ENCODE results near the gene CDYL2. TPM values are rescaled to one million over a fixed set of nuclear protein-coding genes. Genes with fewer than 3 reads are reported as not detected.

Gene CDYL2
- total RNA-seq, 2 donors from 2014 or later: 4.8 TPM

GRCh38 chr16:80846680-80847079 is 42.3 kb upstream of the CDYL2 start:
- Histone ChIP-seq H3K36me3 (no peaks in the 10 kb centered on the region), H3K4me1 (no peaks in the 10 kb centered on the region), H3K27me3 (no peaks in the 10 kb centered on the region), H3K27ac (no peak overlapping the region), H3K4me3 (no peak overlapping the region), H3K9ac (ENCODE audit: low read depth in 2 of 2, low read length in 2 of 2) (no peak overlapping the region), H3K9me3 (no peaks in the 10 kb centered on the region)
- DNase-seq: no peak
- TF ChIP-seq, protein P1, sequence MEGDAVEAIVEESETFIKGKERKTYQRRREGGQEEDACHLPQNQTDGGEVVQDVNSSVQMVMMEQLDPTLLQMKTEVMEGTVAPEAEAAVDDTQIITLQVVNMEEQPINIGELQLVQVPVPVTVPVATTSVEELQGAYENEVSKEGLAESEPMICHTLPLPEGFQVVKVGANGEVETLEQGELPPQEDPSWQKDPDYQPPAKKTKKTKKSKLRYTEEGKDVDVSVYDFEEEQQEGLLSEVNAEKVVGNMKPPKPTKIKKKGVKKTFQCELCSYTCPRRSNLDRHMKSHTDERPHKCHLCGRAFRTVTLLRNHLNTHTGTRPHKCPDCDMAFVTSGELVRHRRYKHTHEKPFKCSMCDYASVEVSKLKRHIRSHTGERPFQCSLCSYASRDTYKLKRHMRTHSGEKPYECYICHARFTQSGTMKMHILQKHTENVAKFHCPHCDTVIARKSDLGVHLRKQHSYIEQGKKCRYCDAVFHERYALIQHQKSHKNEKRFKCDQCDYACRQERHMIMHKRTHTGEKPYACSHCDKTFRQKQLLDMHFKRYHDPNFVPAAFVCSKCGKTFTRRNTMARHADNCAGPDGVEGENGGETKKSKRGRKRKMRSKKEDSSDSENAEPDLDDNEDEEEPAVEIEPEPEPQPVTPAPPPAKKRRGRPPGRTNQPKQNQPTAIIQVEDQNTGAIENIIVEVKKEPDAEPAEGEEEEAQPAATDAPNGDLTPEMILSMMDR (IDR thresholded peaks at IDR 0.05): no peak
- intact Hi-C loops (cut with DNase I): no loop called here

DNA sequence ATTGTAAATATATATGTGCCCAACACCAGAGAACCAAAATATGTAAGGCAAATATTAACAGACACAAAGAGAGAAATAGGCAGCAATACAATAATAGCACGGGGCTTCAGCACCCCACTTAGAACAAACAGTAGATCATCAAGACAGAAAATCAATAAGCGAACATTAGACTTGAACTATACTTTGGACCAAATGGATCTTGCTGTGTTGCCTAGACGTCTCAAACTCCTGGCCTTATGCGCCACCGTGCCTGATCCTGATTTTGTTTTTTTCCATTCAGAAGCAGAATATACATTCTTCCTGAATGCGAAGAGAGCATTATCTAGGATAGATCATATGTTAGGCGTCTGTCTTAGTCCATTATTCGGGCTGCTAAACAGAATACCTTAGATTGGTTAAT is 41.9 kb upstream of the CDYL2 start:
- TF ChIP-seq, protein P1 (IDR thresholded peaks at IDR 0.05): no peak
- Histone ChIP-seq H3K27ac (no peak overlapping the region), H3K9ac (ENCODE audit: low read depth in 2 of 2, low read length in 2 of 2) (no peak overlapping the region), H3K27me3 (no peaks in the 10 kb centered on the region), H3K4me3 (no peak overlapping the region), H3K4me1 (no peaks in the 10 kb centered on the region), H3K36me3 (no peaks in the 10 kb centered on the region), H3K9me3 (no peaks in the 10 kb centered on the region)
- DNase-seq: no peak
- intact Hi-C loops (cut with DNase I): no loop called here

GRCh38 chr16:80844395-80844794 is 40.0 kb upstream of the CDYL2 start:
- Histone ChIP-seq H3K4me1 (no peaks in the 10 kb centered on the region), H3K9ac (ENCODE audit: low read depth in 2 of 2, low read length in 2 of 2) (no peak overlapping the region), H3K9me3 (no peaks in the 10 kb centered on the region), H3K27me3 (no peaks in the 10 kb centered on the region), H3K27ac (no peak overlapping the region), H3K4me3 (no peak overlapping the region), H3K36me3 (no peaks in the 10 kb centered on the region)
- intact Hi-C loops (cut with DNase I): no loop called here
- no peak for DNase-seq
- TF ChIP-seq, protein P1 (IDR thresholded peaks at IDR 0.05): no peak

DNA sequence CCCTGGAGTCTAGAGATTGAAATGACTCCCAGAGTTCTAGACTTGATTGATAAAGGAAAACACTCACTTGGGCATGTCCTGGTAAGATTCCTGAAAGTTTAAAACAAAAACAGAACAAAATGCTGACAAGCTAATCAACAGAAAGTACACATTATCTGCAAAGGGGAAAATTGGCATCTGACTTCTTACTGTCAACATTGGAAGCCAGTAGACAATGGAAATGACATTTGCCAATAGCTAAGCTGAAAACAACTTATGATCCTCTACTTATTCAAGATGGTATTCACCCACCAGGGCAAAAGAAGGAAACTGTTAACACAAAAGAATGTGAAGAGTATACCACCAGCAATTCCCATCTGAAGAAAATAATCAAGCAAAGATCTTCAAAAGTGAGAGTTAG is 36.8 kb upstream of the CDYL2 start:
- no peaks in the 10 kb centered on the region for H3K4me1 ChIP-seq
- no peak overlapping the region for H3K9ac ChIP-seq (ENCODE audit: low read depth in 2 of 2, low read length in 2 of 2)
- H3K27me3 ChIP-seq: no peaks in the 10 kb centered on the region
- TF ChIP-seq, protein P1 (IDR thresholded peaks at IDR 0.05): no peak
- H3K27ac ChIP-seq: no peak overlapping the region
- intact Hi-C loops (cut with DNase I): no loop called here
- no peak overlapping the region for H3K4me3 ChIP-seq
- no peaks in the 10 kb centered on the region for H3K9me3 ChIP-seq
- H3K36me3 ChIP-seq: no peaks in the 10 kb centered on the region
- DNase-seq: no peak

- Histone ChIP-seq H3K27ac (no peak overlapping the region), H3K9ac (ENCODE audit: low read depth in 2 of 2, low read length in 2 of 2) (no peak overlapping the region), H3K36me3 (no peaks in the 10 kb centered on the region), H3K27me3 (no peaks in the 10 kb centered on the region), H3K4me3 (no peak overlapping the region), H3K4me1 (no peaks in the 10 kb centered on the region), H3K9me3 (no peaks in the 10 kb centered on the region)
- DNase-seq: no peak
- intact Hi-C loops (cut with DNase I): no loop called here
- TF ChIP-seq, protein P1 (IDR thresholded peaks at IDR 0.05): no peak
Measured at GRCh38 chr16:80837533-80838147, 33.2 kb upstream of the CDYL2 start.
